ENCODE measurements around the gene LDLRAD4.

Gene LDLRAD4

GRCh38 chr18:13386891-13387801 is 168.6 kb downstream of the LDLRAD4 start:
- no peak overlapping the region for H3K4me3 ChIP-seq (ENCODE audit: low read depth, low read length)
- TF ChIP-seq CTCF (IDR thresholded peaks at IDR 0.05; ENCODE audit: low read depth, low read length), result no peak

GRCh38 chr18:13387855-13388548 is 169.4 kb downstream of the LDLRAD4 start:
- H3K4me3 ChIP-seq (ENCODE audit: low read depth, low read length), result no peak overlapping the region
- no peak for TF ChIP-seq CTCF (IDR thresholded peaks at IDR 0.05; ENCODE audit: low read depth, low read length)

DNA sequence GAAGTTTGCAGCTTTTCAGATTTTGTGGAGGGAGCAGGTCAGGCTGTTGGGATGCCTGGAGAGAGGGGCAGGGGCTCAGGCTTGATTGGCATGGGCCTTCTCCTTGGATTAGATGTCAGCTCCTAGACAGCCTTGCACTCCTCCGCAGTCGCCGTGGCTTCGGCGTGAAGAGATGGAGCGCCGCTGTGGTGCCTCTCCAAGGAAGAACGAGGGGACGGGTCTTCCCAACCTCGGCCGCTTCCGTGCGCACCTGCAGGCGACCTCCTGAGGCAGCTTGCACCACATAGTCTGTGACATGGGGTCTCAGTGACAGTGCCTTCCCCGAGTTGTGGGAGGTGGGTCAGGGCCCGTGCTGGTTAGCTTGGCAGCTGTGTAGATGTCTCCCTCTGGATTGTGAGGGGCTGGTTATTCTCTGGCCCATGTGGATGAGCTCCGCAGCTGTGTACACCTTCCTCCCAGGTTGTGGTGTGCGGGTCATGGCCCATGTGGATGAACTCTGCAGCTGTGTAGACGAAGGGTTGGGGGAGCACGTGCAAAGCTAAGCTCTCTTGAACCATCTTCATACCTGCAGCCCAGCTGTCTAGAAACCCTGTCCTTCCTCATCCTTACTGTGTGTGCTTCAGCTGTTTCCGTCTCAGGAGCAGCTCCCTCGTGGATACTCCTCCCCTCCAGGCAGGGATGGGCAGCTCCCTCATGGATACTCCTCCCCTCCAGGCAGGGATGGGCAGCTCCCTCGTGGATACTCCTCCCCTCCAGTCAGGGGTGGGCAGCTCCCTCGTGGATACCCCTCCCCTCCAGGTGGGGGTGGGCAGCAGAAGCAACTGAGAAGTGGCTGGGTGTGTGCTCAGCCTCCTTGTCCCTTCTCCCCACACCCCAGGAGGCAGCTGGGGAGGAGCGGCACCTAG is 170.3 kb downstream of the LDLRAD4 start:
- H3K4me3 ChIP-seq (ENCODE audit: low read depth, low read length), result no peak overlapping the region
- TF ChIP-seq CTCF (IDR thresholded peaks at IDR 0.05; ENCODE audit: low read depth, low read length), result no peak

DNA sequence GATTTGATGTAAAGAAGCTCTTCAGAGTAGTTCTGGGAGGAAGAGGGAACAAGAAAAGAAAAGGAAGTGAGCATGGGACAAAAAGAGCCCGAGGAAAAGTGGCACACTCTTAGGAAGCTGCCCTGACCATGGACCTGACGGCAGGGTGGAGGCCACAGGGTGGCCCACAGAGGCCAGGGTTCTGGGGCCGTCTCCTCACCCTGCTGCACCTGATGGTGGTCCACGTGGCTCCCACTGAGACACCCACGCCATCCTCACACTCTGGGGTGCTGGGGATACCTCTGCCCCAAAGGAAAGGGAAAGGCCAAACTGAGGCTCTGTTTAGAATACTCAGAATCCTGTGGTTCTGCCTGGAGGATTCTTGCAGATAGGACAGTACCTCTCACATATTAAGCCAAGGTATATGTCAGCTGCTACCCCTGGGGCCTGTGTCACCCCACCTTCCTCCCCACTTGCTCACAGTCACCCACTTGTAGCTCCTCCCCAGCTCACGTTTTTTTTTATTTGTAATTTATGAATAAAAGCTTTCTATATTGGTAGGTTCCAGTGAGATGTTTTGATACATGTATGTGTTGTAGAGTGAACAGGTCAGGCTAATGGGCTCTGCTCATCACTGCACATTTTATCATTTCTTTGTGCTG is 171.1 kb downstream of the LDLRAD4 start:
- TF ChIP-seq CTCF (IDR thresholded peaks at IDR 0.05; ENCODE audit: low read depth, low read length), result no peak
- H3K4me3 ChIP-seq (ENCODE audit: low read depth, low read length), result no peak overlapping the region

DNA sequence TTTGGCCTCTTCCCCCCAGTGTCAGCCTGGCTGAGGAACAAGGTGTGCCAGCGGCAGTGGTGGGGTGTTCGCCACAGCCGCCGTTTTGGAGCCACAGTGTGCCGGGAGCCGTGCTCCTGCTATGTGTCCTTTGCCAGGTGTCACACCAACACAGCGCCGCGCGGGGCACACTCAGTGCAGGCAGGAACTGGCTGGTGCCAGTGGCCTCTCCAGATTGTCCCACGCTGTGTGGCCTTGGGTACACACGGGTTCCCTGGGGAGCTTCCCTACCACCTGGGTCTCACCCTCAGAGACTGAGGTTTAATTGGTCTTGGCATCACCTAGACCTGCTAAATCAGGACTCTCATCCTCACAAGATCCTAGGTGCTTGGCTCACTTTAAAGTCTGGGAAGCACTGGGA is 171.6 kb downstream of the LDLRAD4 start:
- H3K4me3 ChIP-seq (ENCODE audit: low read depth, low read length), result no peak overlapping the region
- no peak for TF ChIP-seq CTCF (IDR thresholded peaks at IDR 0.05; ENCODE audit: low read depth, low read length)

- H3K4me3 ChIP-seq (ENCODE audit: low read depth, low read length), result no peak overlapping the region
- TF ChIP-seq CTCF (IDR thresholded peaks at IDR 0.05; ENCODE audit: low read depth, low read length), result no peak
Measured at GRCh38 chr18:13390711-13391110, 172.2 kb downstream of the LDLRAD4 start.
